AG04450 (cell line): ENCODE data around the gene EGLN2. TPM values are rescaled to one million over a fixed set of nuclear protein-coding genes. Genes with fewer than 3 reads are reported as not detected.
"Not testable (repeated sequence)": the region's sequence is repeated elsewhere in the genome, so short reads cannot be mapped to it uniquely, and the experiment has no call there.

Experiments used
- CTCF ChIA-PET: fragments of 300-600, 350-600 bp; formaldehyde crosslinking; extraction: SDS; loops from one replicate; lab custom pipeline; 2022; ENCODE audit warnings: antibody characterized with exemption, inconsistent platforms; lab: Charles Lee
- POLR2A ChIA-PET: fragments of 350-600 bp; formaldehyde crosslinking; extraction: SDS; loops from one replicate; lab custom pipeline; 2021; ENCODE audit warnings: antibody characterized with exemption, inconsistent platforms; lab: Yijun Ruan, JAX
- DNase-seq: peaks from one replicate; pipeline ENCODE4 v3.0.0-alpha.2; 2011; ENCODE audit warnings: low read depth, low spot score
- H3K27ac ChIP-seq: one replicate; pipeline ENCODE4 v1.5.1; 2012; ENCODE audit warnings: low read depth, low read length, control low read depth
- H3K27me3 ChIP-seq: one replicate; pipeline ENCODE4 v1.6.0; 2012; ENCODE audit warnings: low read length; ENCODE audit not compliant: control insufficient read depth, insufficient read depth
- H3K4me3 ChIP-seq: 2 replicates; pipeline ENCODE4 v1.5.1; 2011; ENCODE audit warnings: mild to moderate bottlenecking, low read depth, low read length, control low read depth
- H3K9me3 ChIP-seq: 2 replicates; pipeline ENCODE4 v1.5.1; 2012; ENCODE audit warnings: low read length; ENCODE audit not compliant: control insufficient read depth, insufficient read depth
- polyA plus RNA-seq: library from polyadenylated mRNA; depleted of rRNA; stranded (reverse); fragments of >200 nt; gene quantifications from 2 replicates; pipeline ENCODE4 v1.2.3, GENCODE V29; 2011
- TF ChIP-seq, protein P1 (sequence below): IDR thresholded peaks from 2 replicates; pipeline ENCODE4 v1.5.1; 2011; ENCODE audit warnings: low read depth, low read length, control low read depth, inconsistent platforms

EGLN2 gene
- polyA plus RNA-seq, 1 experiment, result 28.2 TPM

DNA sequence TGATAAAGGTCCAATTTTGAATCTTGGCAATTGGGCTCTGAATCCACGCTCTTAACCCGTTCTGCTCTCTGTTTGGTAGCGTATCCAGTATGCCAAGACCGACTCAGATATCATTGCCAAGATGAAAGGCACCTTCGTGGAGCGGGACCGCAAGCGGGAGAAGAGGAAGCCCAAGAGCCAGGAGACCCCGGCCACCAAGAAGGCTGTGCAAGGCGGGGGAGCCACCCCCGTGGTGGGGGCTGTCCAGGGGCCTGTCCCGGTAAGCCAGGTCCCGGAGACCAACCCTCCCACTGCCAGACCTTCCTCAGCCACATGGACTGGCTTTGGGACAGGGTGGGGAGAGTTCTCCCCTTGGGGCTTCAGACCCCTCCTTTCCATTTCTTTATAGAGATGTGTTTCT is 39.6 kb upstream of the EGLN2 start:
- ChIA-PET POLR2A (no interaction called here), CTCF (no interaction called here)
- TF ChIP-seq, protein P1, sequence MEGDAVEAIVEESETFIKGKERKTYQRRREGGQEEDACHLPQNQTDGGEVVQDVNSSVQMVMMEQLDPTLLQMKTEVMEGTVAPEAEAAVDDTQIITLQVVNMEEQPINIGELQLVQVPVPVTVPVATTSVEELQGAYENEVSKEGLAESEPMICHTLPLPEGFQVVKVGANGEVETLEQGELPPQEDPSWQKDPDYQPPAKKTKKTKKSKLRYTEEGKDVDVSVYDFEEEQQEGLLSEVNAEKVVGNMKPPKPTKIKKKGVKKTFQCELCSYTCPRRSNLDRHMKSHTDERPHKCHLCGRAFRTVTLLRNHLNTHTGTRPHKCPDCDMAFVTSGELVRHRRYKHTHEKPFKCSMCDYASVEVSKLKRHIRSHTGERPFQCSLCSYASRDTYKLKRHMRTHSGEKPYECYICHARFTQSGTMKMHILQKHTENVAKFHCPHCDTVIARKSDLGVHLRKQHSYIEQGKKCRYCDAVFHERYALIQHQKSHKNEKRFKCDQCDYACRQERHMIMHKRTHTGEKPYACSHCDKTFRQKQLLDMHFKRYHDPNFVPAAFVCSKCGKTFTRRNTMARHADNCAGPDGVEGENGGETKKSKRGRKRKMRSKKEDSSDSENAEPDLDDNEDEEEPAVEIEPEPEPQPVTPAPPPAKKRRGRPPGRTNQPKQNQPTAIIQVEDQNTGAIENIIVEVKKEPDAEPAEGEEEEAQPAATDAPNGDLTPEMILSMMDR, result no peak

DNA sequence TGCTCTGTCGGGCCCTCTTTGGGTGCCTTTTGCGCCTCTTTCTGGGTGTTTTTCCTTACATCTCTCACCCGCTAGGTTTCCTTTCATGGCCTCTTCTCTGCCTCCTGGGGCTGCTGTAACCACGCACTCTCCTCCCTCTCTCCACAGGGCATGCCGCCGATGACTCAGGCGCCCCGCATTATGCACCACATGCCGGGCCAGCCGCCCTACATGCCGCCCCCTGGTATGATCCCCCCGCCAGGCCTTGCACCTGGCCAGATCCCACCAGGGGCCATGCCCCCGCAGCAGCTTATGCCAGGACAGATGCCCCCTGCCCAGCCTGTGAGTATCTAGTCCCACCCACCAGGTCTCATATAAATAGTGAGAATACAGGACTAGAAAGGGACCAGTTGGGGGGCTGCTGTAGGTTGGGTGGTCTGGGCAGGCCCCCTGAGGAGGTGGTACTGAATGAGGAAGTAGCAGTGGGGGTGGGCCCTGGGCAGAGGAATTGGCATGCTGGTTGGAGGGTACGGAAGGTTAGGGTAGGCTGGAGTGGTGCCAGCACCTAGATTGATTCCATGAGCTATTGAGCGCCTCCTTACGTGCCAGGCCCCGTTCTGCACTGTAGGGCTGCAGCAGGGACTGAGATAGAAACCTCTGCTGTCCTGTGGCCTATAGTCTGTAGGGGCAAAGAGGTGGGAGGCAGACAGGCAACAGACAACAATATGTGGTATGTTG is 36.1 kb upstream of the EGLN2 start:
- ChIA-PET POLR2A (no interaction called here), CTCF (no interaction called here)
- no peak for DNase-seq

More for the DNA sequence above, 39.6 kb upstream of the EGLN2 start:
- Histone ChIP-seq H3K27ac (no peak overlapping the region), H3K4me3 (no peak overlapping the region), H3K9me3 (no peaks in the 10 kb centered on the region; the same call in 1 of the 2 replicates), H3K27me3 (no peaks in the 10 kb centered on the region)
- DNase-seq, result no peak

DNA sequence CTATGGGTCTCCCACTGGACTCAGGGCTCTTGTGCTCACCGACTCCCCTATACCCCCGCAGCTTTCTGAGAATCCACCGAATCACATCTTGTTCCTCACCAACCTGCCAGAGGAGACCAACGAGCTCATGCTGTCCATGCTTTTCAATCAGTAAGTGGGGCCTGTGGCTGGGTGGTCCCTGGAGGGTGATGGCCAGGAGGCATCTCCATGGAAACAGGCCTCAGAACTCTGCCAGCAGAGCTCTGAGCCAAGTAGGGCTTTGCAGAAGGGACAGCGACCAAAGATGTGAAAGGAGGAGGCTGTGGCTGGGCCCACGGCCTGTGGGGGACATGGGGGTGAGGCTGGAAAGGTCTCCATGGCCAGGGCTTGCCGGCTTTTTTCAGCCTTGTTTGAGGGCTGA is 35.5 kb upstream of the EGLN2 start:
- H3K27ac ChIP-seq, result no peak overlapping the region
- CTCF ChIA-PET, result interaction anchor here (0.6 kb wide), 1 partner anchor 545 kb away, joined by 3 read pairs; no protein-coding TSS in a partner anchor

More for the DNA sequence above, 36.1 kb upstream of the EGLN2 start:
- Histone ChIP-seq H3K27ac (no peak overlapping the region), H3K4me3 (no peak overlapping the region), H3K9me3 (no peaks in the 10 kb centered on the region; the same call in 1 of the 2 replicates), H3K27me3 (no peaks in the 10 kb centered on the region)
- TF ChIP-seq, protein P1, result no peak

DNA sequence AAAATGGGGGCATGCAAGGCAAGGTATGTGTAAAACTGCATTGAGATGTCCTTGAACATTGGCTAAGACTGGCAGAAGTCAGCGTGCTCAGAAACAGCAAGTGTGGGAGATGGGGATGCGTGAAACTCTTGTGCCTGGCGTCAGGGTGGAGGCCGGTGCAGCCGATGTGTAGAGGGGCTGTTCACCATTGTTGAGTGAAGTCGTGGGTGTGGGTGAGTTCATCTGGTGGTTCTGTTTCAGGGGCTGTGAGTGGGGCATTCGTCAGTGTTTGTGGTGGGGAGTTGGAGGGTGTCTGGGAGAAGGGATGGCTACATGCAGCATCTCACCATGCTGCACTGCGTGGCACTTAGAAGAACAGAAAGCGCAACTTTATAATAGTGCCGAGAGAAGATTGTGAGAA is 35.0 kb upstream of the EGLN2 start:
- Histone ChIP-seq H3K27me3 (no peaks in the 10 kb centered on the region), H3K9me3 (no peaks in the 10 kb centered on the region; the same call in 1 of the 2 replicates), H3K27ac (no peak overlapping the region), H3K4me3 (no peak overlapping the region)
- no peak for DNase-seq
- CTCF ChIA-PET, result interaction anchor here (0.6 kb wide), 1 partner anchor 545 kb away, joined by 3 read pairs; no protein-coding TSS in a partner anchor
- POLR2A ChIA-PET, result no interaction called here
- TF ChIP-seq, protein P1, result no peak

More for the DNA sequence above, 35.5 kb upstream of the EGLN2 start:
- Histone ChIP-seq H3K4me3 (no peak overlapping the region), H3K9me3 (no peaks in the 10 kb centered on the region; the same call in 1 of the 2 replicates), H3K27me3 (no peaks in the 10 kb centered on the region)
- DNase-seq, result no peak
- POLR2A ChIA-PET, result no interaction called here
- TF ChIP-seq, protein P1, result no peak

DNA sequence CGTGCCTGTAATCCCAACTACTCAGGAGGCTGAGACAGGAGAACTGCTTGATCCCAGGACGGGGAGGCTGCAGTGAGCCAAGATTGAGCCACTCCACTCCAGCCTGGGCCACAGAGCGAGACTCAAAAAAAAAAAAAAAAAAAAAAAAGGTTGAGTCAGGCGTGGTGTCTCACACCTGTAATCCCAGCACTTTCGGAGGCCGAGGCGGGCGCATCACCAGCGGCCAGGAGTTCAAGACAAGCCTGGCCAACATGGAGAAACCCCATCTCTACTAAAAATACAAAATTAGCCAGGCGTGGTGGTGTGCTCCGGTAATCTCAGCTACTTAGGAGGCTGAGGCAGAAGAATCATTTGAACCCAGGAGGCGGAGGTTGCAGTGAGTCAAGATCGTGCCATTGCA is 32.6 kb upstream of the EGLN2 start:
- H3K4me3 ChIP-seq, H3K27me3 ChIP-seq, H3K9me3 ChIP-seq, DNase-seq, CTCF ChIA-PET, H3K27ac ChIP-seq: not testable (repeated sequence)
- POLR2A ChIA-PET, result interaction anchor here (1.1 kb wide), 2 partner anchors 12 to 16 kb away, joined by 3 to 16 read pairs; partner anchors contain the start of gene ACTMAP
